ENCODE data around the gene CYREN. TPM values are rescaled to one million over a fixed set of nuclear protein-coding genes. Genes with fewer than 3 reads are reported as not detected.
"Not testable (repeated sequence)": the region's sequence is repeated elsewhere in the genome, so short reads cannot be mapped to it uniquely, and the experiment has no call there.

Gene CYREN
- total RNA-seq, 2 donors from 2014 or later = 25.5 to 31.4 TPM

DNA sequence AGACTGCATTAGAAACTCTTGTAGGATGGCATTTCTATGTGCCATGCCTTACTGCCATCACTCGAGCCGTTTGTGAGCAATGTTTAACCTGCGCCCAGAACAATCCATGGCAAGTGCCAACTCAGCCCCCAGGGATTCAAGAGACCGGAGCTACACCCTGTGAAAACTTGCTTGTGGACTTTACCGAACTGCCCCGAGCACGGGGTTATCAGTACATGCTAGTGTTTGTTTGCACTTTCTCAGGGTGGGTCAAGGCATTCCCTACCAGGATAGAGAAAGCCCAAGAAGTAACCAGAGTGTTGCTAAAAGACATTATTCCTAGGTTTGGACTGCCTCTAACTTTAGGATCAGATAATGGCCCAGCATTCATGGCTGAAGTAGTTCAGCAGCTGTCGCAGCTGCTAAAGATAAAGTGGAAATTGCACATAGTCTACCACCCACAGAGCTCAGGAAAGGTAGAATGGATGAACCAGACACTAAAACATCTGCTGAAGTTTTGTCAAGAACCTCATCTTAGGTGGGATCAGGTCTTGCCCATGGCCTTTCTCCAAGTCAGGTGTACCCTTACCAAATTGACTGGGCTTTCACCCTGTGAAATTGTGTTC, 8.9 kb upstream of the CYREN start:
- H3K36me3 ChIP-seq = peaks cover 27% of the 10 kb centered on the region
- DNase-seq (ENCODE audit: low spot score) = peak; percentile 16
- TF ChIP-seq, protein P1, sequence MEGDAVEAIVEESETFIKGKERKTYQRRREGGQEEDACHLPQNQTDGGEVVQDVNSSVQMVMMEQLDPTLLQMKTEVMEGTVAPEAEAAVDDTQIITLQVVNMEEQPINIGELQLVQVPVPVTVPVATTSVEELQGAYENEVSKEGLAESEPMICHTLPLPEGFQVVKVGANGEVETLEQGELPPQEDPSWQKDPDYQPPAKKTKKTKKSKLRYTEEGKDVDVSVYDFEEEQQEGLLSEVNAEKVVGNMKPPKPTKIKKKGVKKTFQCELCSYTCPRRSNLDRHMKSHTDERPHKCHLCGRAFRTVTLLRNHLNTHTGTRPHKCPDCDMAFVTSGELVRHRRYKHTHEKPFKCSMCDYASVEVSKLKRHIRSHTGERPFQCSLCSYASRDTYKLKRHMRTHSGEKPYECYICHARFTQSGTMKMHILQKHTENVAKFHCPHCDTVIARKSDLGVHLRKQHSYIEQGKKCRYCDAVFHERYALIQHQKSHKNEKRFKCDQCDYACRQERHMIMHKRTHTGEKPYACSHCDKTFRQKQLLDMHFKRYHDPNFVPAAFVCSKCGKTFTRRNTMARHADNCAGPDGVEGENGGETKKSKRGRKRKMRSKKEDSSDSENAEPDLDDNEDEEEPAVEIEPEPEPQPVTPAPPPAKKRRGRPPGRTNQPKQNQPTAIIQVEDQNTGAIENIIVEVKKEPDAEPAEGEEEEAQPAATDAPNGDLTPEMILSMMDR (IDR thresholded peaks at IDR 0.05) = no peak
- no peaks in the 10 kb centered on the region for H3K27me3 ChIP-seq
- H3K4me1 ChIP-seq = no peaks in the 10 kb centered on the region
- H3K9me3 ChIP-seq = peaks cover 0 to 22% of the 10 kb centered on the region in 2 donors
- H3K27ac ChIP-seq = no peak overlapping the region
- no peak overlapping the region for H3K4me3 ChIP-seq

DNA sequence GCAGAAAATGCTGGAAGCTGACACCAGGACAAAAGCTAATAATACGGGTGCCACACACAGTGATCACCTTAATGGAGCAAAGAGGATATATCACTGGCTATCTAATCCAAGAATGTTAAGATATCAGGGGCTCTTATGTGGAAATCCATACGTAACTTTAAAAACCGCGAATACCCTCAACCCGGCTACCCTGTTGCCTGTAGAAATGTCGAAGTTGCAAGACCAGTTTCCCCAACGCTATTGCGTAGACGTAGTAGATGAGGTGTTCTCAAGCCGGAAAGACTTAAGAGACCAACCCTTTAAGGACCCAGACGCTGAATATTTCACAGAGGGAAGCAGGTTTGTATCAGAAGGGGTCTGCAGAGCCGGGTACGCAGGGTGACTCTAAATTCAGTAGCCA, 7.9 kb upstream of the CYREN start:
- DNase-seq (ENCODE audit: low spot score) = peak; percentile 16
- no peaks in the 10 kb centered on the region for H3K27me3 ChIP-seq
- H3K4me1 ChIP-seq = no peaks in the 10 kb centered on the region
- H3K36me3 ChIP-seq = peaks cover 20% of the 10 kb centered on the region
- TF ChIP-seq, protein P1 (IDR thresholded peaks at IDR 0.05) = no peak
- H3K9me3 ChIP-seq = peaks cover 0 to 22% of the 10 kb centered on the region in 2 donors
- H3K4me3 ChIP-seq = no peak overlapping the region
- no peak overlapping the region for H3K27ac ChIP-seq

DNA sequence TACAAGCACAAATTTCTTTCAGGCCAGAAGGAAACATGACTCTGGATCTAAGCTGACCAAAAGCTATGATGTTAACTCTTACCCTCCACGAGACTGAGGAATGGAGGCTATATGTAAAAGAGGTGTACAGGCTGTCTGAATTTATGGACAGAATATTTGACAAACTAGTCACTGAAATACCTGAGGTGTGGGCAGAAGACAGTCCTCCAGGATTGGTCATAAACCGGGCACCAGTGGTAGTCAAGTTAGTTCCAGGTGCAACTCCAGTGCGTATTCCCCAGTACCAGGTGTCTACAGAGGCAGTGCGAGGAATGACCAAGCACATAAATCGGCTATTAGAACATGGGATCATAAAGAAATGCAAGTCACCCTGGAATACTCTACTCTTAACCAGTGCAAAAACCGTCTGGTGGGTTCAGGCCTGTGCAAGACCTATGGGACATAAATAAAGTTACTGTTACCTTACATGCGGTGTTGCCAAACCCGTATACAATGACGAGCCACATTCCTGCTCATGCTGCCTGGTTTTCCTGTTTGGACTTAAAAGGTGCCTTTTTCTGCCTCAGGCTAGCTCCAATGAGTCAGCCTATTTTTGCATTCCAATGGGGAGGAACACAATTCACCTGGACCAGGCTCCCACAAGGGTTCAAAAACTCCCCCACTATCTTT, 6.7 kb upstream of the CYREN start:
- H3K27ac ChIP-seq = no peak overlapping the region
- peaks cover 16% of the 10 kb centered on the region for H3K36me3 ChIP-seq
- no peak overlapping the region for H3K4me3 ChIP-seq
- DNase-seq (ENCODE audit: low spot score) = peak; percentile 34
- peaks cover 0 to 19% of the 10 kb centered on the region in 2 donors for H3K9me3 ChIP-seq
- H3K27me3 ChIP-seq = no peaks in the 10 kb centered on the region
- no peaks in the 10 kb centered on the region for H3K4me1 ChIP-seq
- TF ChIP-seq, protein P1 (IDR thresholded peaks at IDR 0.05) = no peak

DNA sequence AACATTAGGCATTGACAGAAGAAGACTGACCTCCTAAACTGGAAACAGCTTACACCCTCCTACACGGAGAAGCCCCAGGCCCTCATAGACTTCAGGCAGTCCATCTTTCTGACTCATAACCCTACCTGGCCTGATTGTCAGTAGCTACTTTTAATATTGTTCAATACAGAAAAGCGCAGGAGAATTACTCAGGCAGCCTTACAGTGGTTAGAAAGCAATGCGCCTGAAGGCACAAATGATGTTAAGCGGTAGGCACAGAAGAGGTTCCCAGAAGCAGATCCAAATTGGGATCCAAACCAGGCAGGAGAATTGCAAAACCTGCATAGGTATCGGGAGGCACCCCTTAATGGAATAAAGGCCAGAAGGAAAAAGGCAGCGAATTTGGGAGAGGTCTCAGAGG, 5.4 kb upstream of the CYREN start:
- H3K9me3 ChIP-seq = peaks cover 0 to 7% of the 10 kb centered on the region in 2 donors
- H3K4me3 ChIP-seq = no peak overlapping the region
- peaks cover 4% of the 10 kb centered on the region for H3K36me3 ChIP-seq
- H3K27me3 ChIP-seq = no peaks in the 10 kb centered on the region
- TF ChIP-seq, protein P1 (IDR thresholded peaks at IDR 0.05) = no peak
- peaks cover 0 to 11% of the 10 kb centered on the region in 2 donors for H3K4me1 ChIP-seq
- H3K27ac ChIP-seq = no peak overlapping the region
- DNase-seq (ENCODE audit: low spot score) = peak; percentile 23

DNA sequence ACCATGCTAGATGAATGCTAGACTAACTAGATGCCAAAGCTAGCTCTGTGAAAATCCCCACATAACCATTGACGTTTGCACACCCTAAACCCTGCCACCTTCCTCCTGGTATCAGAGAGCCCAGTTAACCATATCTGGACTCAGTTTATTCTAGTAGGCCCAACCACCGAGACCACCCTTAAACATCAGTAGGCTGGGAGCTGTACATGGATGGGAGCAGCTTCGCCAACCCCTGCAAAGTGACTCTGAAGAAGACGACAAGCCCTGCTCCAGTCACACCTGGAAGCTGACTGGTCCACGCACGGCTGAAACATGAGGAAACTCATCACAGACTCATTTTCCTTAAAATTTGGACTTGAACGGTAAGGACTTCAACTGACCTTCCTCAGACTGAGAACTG, 4.4 kb upstream of the CYREN start:
- peaks cover 0 to 11% of the 10 kb centered on the region in 2 donors for H3K4me1 ChIP-seq
- H3K9me3 ChIP-seq = no peaks in the 10 kb centered on the region
- no peaks in the 10 kb centered on the region for H3K27me3 ChIP-seq
- no peaks in the 10 kb centered on the region for H3K36me3 ChIP-seq
- H3K27ac ChIP-seq = no peak overlapping the region
- TF ChIP-seq, protein P1 (IDR thresholded peaks at IDR 0.05) = no peak
- H3K4me3 ChIP-seq = no peak overlapping the region
- peak; percentile 50 for DNase-seq (ENCODE audit: low spot score)

DNA sequence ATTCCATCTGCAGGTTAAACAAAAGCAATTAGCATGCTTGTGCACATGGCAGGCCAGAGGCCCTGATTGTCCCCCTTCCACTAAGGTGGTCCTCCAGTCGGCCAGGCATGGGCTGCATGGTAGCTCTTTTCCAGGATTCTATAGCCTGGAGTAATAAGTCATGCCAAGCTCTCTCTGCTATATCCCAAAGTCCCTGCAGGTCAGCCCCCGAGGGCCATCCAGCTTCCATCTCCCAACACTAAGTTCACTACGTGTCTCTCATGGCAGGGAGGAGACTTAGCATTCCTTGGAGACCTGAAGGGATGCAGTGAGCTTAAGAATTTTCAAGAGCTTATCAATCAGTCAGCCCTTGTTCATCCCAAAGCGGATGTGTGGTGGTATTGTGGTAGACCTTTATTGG, 3.4 kb upstream of the CYREN start:
- not testable (repeated sequence) for H3K4me3 ChIP-seq, H3K27me3 ChIP-seq, H3K9me3 ChIP-seq, H3K36me3 ChIP-seq, H3K27ac ChIP-seq
- peak; percentile 48 for DNase-seq (ENCODE audit: low spot score)
- peaks cover 0 to 21% of the 10 kb centered on the region in 2 donors for H3K4me1 ChIP-seq

DNA sequence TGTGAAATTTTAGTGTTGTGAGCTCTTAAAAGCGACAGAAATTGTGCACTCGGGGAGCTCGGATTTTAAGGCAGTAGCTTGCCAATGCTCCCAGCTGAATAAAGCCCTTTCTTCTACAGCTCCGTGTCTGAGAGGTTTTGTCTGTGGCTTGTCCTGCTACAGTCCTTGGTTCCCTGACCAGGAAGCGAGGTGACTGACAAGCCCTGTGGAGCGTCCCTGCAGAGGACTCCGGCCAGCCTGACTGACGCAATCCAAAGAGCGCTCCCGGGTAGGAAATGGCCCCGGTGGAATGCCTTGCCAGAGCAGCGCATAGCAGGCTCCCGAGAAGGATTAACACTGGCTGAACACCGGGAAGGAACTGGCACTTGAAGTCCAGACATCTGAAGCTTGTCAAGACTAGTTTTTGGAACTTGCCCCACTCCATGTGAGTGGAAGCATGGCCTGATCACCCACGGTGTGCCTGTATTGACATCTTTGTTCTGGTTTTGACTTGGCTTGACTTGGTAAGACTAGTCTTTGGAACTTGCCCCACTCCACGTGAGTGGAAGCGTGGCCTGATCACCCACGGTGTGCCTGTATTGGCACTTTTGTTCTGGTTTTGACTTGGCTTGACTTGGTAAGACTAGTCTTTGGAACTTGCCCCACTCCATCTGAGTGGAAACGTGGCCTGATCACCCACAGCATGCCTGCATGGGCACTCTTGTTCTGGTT, 1.2 kb upstream of the CYREN start:
- peak overlapping the region; percentile 6 to 86 for H3K4me3 ChIP-seq
- H3K4me1 ChIP-seq = peaks cover 0 to 43% of the 10 kb centered on the region in 2 donors
- H3K27ac ChIP-seq = peak overlapping the region; percentile 97
- H3K36me3 ChIP-seq = peaks cover 13% of the 10 kb centered on the region
- H3K9me3 ChIP-seq, H3K27me3 ChIP-seq: not testable (repeated sequence)
- peak; percentile 84 for DNase-seq (ENCODE audit: low spot score)

Data from right atrium auricular region (tissue), 2 donors.